B cell (primary cell): ENCODE results near the gene LAMA3. TPM values are rescaled to one million over a fixed set of nuclear protein-coding genes. Genes with fewer than 3 reads are reported as not detected.

Experiments
- ATAC-seq: fragments of 200-7000 bp; cut with Tn5 transposase; one replicate; pipeline ENCODE4 v1.10.0; 2021; ENCODE audit warnings: low read depth, mild to moderate bottlenecking, moderate number of reproducible peaks, moderate library complexity
- CTCF ChIA-PET: fragments of 350-600 bp; sonication (Branson Sonifier 250); formaldehyde crosslinking; loops from one replicate; lab custom pipeline; 2021; ENCODE audit warnings: antibody characterized with exemption, inconsistent platforms; lab: Charles Lee
- POLR2A ChIA-PET: fragments of 350-600 bp; sonication (Branson Sonifier 250); formaldehyde crosslinking; loops from one replicate; lab custom pipeline; 2021; ENCODE audit warnings: antibody characterized with exemption; lab: Charles Lee
- DNase-seq: peaks from one replicate; pipeline ENCODE4 v3.0.0; 2013
- H2AFZ ChIP-seq: 2 replicates; pipeline ENCODE4 v1.6.1; 2012; ENCODE audit warnings: mild to moderate bottlenecking, low read depth, low read length; ENCODE audit not compliant: insufficient read depth, poor library complexity, severe bottlenecking
- H3K27ac ChIP-seq, 2 donors: 1 replicate in 1 of 2; 2 replicates in 1 of 2; pipeline ENCODE4 v1.5.1; 2012 to 2013; ENCODE audit warnings: low read length in 2 of 2, mild to moderate bottlenecking in 2 of 2, moderate library complexity in 1 of 2
- H3K27me3 ChIP-seq, 4 experiments: fragments of 200-600 bp in 1 of 4; sonication (generic) in 1 of 4; replicated peaks in 1 of 4; 1 replicate in 2 of 4; 2 replicates in 2 of 4; pipeline versions ENCODE4 v1.6.1 to v1.7.0; 2013 to 2016; ENCODE audit warnings: low read length in 3 of 4, mild to moderate bottlenecking in 2 of 4, mixed read lengths in 1 of 4, moderate library complexity in 1 of 4; ENCODE audit not compliant: insufficient read depth in 4 of 4, control insufficient read depth in 3 of 4; ENCODE audit errors: control extremely low read depth in 1 of 4
- H3K36me3 ChIP-seq, 2 experiments: replicated peaks in 1 of 2; 1 replicate in 1 of 2; 2 replicates in 1 of 2; pipeline versions ENCODE4 v1.6.1 to v1.7.1; 2013; ENCODE audit warnings: low read length in 1 of 2; ENCODE audit not compliant: insufficient read depth in 2 of 2, control insufficient read depth in 1 of 2; ENCODE audit errors: control extremely low read depth in 1 of 2, extremely low read depth in 1 of 2
- H3K4me1 ChIP-seq, 2 donors: fragments of 200-600 bp in 1 of 2; sonication (generic) in 1 of 2; 1 replicate in 1 of 2; 2 replicates in 1 of 2; pipeline versions ENCODE4 v1.5.1 to v1.6.1; 2013 to 2017; ENCODE audit warnings: low read length in 2 of 2; ENCODE audit not compliant: control insufficient read depth in 2 of 2, insufficient read depth in 2 of 2
- H3K4me2 ChIP-seq: replicated peaks from 2 replicates; pipeline ENCODE3; 2012; ENCODE audit warnings: mild to moderate bottlenecking, low read depth, low read length; ENCODE audit not compliant: poor library complexity, severe bottlenecking
- H3K4me3 ChIP-seq, 5 experiments: fragments of 200-600 bp in 1 of 5; sonication (generic) in 1 of 5; 1 replicate in 3 of 5; 2 replicates in 2 of 5; pipeline versions ENCODE4 v1.5.1 to v1.7.0; 2011 to 2016; ENCODE audit warnings: low read length in 4 of 5, mild to moderate bottlenecking in 4 of 5, low read depth in 2 of 5, control low read depth in 1 of 5, moderate library complexity in 1 of 5; ENCODE audit not compliant: insufficient read depth in 1 of 5; ENCODE audit errors: control extremely low read depth in 1 of 5, extremely low read depth in 1 of 5
- H3K79me2 ChIP-seq: fragments of 200-600 bp; sonication (generic); one replicate; pipeline ENCODE4 v1.6.0; 2016; ENCODE audit warnings: low read length; ENCODE audit not compliant: control insufficient read depth, insufficient read depth
- H3K9ac ChIP-seq: fragments of 200-600 bp; sonication (generic); 2 replicates; pipeline ENCODE4 v1.6.1; 2017; ENCODE audit warnings: mild to moderate bottlenecking, low read length, moderate library complexity
- H3K9me3 ChIP-seq, 3 donors: one replicate each; pipeline versions ENCODE4 v1.6.1 to v1.7.1; 2013; ENCODE audit warnings: low read length in 2 of 3; ENCODE audit not compliant: control insufficient read depth in 2 of 3, insufficient read depth in 1 of 3; ENCODE audit errors: control extremely low read depth in 1 of 3
- H4K20me1 ChIP-seq: 2 replicates; pipeline ENCODE4 v1.6.0; 2012; ENCODE audit warnings: mild to moderate bottlenecking, low read length; ENCODE audit not compliant: insufficient read depth, control insufficient read depth, poor library complexity, severe bottlenecking
- H3K27ac Mint-ChIP-seq: one replicate; pipeline ENCODE4 v1.8.0; 2021; ENCODE audit warnings: mixed read lengths
- H3K27me3 Mint-ChIP-seq: one replicate; pipeline ENCODE4 v1.8.0; 2021; ENCODE audit warnings: mixed read lengths
- H3K4me1 Mint-ChIP-seq: one replicate; pipeline ENCODE4 v1.8.0; 2021; ENCODE audit warnings: mixed read lengths
- H3K4me3 Mint-ChIP-seq: one replicate; pipeline ENCODE4 v1.8.0; 2021; ENCODE audit warnings: mixed read lengths
- H3K9me3 Mint-ChIP-seq: one replicate; pipeline ENCODE4 v1.8.0; 2022; ENCODE audit warnings: mixed read lengths; ENCODE audit not compliant: insufficient read depth
- EZH2 ChIP-seq: IDR thresholded peaks from 2 replicates; pipeline ENCODE4 v1.6.1; 2012; ENCODE audit warnings: borderline replicate concordance, low read depth, mild to moderate bottlenecking, moderate library complexity, low read length; ENCODE audit not compliant: insufficient read depth, poor library complexity, severe bottlenecking
- WGBS: methylation state at CpG from one replicate; pipeline ENCODE4 v1.1.5; 2013; ENCODE audit warnings: missing lambda C conversion rate; ENCODE audit not compliant: insufficient coverage; 5-methylcytosine and 5-hydroxymethylcytosine counted together
- intact Hi-C: fragments of 100-400 bp; cut with micrococcal nuclease; formaldehyde crosslinking; loops from one replicate; pipeline ENCODE4 v1.10.0; 2022
- polyA plus RNA-seq: library from polyadenylated mRNA; depleted of rRNA; stranded (reverse); fragments of >200 nt; gene quantifications from 2 replicates; pipeline ENCODE4 v1.2.3, GENCODE V29; 2012
- total RNA-seq, 2 donors: library from RNA; stranded (reverse); fragments of 120-200 nt in 1 of 2; gene quantifications; 1 replicate in 1 of 2; 2 replicates in 1 of 2; pipeline versions ENCODE4 v1.2.3 to v1.2.4, GENCODE V29; 2013 to 2022
- TF ChIP-seq, protein P1 (sequence below): fragments of 200-600 bp; IDR thresholded peaks from one replicate; pipeline ENCODE4 v1.8.0; 2022; ENCODE audit warnings: antibody characterized with exemption, mild to moderate bottlenecking

Gene LAMA3
- total and polyA plus RNA-seq, 2 donors (not counting 1 experiment from before 2014, with no cell fraction given): 0.03 to 0.32 TPM

- Histone ChIP-seq H3K27me3 (peaks cover 0 to 6% (median 3%) of the 10 kb centered on the region in 4 experiments), H2AFZ (no peak overlapping the region), H4K20me1 (no peaks in the 10 kb centered on the region), H3K9me3 (peaks cover 0 to 5% (median 0%) of the 10 kb centered on the region in 3 donors), H3K4me3 (no peak overlapping the region), H3K79me2 (no peaks in the 10 kb centered on the region), H3K27ac (no peak overlapping the region), H3K4me2 (no peak overlapping the region), H3K4me1 (no peaks in the 10 kb centered on the region), H3K9ac (no peak overlapping the region), H3K36me3 (no peaks in the 10 kb centered on the region)
- Mint-ChIP-seq H3K4me3 (no peak overlapping the region), H3K27ac (no peak overlapping the region), H3K9me3 (no peaks in the 10 kb centered on the region), H3K4me1 (peaks cover 2% of the 10 kb centered on the region), H3K27me3 (peaks cover 30% of the 10 kb centered on the region)
- intact Hi-C loops: no loop called here
- ChIA-PET POLR2A (no interaction called here), CTCF (no interaction called here)
- ATAC-seq (no peak), DNase-seq (no peak)
- TF ChIP-seq, protein P1, sequence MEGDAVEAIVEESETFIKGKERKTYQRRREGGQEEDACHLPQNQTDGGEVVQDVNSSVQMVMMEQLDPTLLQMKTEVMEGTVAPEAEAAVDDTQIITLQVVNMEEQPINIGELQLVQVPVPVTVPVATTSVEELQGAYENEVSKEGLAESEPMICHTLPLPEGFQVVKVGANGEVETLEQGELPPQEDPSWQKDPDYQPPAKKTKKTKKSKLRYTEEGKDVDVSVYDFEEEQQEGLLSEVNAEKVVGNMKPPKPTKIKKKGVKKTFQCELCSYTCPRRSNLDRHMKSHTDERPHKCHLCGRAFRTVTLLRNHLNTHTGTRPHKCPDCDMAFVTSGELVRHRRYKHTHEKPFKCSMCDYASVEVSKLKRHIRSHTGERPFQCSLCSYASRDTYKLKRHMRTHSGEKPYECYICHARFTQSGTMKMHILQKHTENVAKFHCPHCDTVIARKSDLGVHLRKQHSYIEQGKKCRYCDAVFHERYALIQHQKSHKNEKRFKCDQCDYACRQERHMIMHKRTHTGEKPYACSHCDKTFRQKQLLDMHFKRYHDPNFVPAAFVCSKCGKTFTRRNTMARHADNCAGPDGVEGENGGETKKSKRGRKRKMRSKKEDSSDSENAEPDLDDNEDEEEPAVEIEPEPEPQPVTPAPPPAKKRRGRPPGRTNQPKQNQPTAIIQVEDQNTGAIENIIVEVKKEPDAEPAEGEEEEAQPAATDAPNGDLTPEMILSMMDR: no peak
- TF ChIP-seq EZH2: no peak
Observed at GRCh38 chr18:23704806-23705205, 15.6 kb downstream of the LAMA3 start.

DNA sequence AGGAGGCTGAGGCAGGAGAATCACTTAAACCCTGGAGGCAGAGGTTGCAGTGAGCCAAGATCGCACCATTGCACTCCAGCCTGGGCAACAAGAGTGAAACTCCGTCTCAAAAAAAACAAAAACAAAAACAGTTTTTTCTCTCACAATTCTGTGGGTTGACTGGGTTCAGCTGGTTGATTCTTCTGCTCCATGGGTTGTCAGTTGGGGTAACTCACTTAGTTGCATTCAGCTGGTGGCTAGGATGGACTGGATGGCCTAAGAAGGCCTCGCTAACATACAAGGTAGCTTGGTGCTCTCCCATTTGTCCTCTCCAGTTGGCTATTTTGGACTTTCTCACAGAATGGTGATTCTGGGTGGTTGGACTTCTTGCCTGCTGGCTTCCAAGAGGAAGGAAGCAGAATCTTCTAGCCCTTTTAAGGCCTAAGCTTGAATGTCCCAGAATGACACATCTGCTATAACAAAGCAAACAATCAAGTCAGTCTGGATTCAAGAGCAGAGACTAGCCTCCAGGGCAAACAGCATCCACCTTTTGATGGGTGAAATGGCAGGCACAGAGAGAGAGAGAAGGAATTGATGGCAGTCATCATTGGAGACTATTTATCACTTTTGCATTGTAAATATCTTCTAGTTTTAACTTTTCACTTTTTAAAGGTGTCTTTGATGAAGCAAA is 17.9 kb downstream of the LAMA3 start:
- CTCF ChIA-PET: interaction anchor here (0.7 kb wide), 1 partner anchor 12 kb away, joined by 3 read pairs; no protein-coding TSS in a partner anchor
- Histone ChIP-seq H3K9me3 (peaks cover 0 to 5% (median 0%) of the 10 kb centered on the region in 3 donors), H3K9ac (no peak overlapping the region), H3K27ac (no peak overlapping the region), H2AFZ (no peak overlapping the region), H3K27me3 (peaks cover 0 to 9% (median 5%) of the 10 kb centered on the region in 4 experiments), H3K4me2 (no peak overlapping the region), H3K36me3 (no peaks in the 10 kb centered on the region), H4K20me1 (no peaks in the 10 kb centered on the region), H3K4me3 (no peak overlapping the region), H3K79me2 (no peaks in the 10 kb centered on the region), H3K4me1 (no peaks in the 10 kb centered on the region)
- Mint-ChIP-seq H3K4me1 (no peaks in the 10 kb centered on the region), H3K27ac (no peak overlapping the region), H3K27me3 (peaks cover 34% of the 10 kb centered on the region), H3K4me3 (no peak overlapping the region), H3K9me3 (no peaks in the 10 kb centered on the region)
- ATAC-seq: no peak
- DNase-seq: no peak
- intact Hi-C loops: no loop called here
- POLR2A ChIA-PET: no interaction called here
- no peak for TF ChIP-seq EZH2
- TF ChIP-seq, protein P1: no peak
- 100% methylated on average over 1 of the region's 3 CpGs for WGBS
